Smooth muscle cell (in vitro differentiated cells): ENCODE data around the gene POPDC2. TPM values are rescaled to one million over a fixed set of nuclear protein-coding genes. Genes with fewer than 3 reads are reported as not detected.

Experiments
- DNase-seq: peaks from one replicate; lab custom pipeline; 2025; ENCODE audit not compliant: unreplicated experiment; lab: John Stamatoyannopoulos, UW
- H2AFZ ChIP-seq: fragments of 200-600 bp; sonication (generic); 2 replicates; pipeline ENCODE4 v1.6.0; 2016; ENCODE audit warnings: antibody characterized with exemption, low read depth, mild to moderate bottlenecking
- H3F3A ChIP-seq: fragments of 200-600 bp; sonication (generic); 2 replicates; pipeline ENCODE4 v1.6.0; 2017; ENCODE audit warnings: antibody characterized with exemption, low read depth
- H3K27ac ChIP-seq: fragments of 200-600 bp; sonication (generic); 2 replicates; pipeline ENCODE4 v1.5.1; 2016; ENCODE audit warnings: low read depth, mild to moderate bottlenecking
- H3K27me3 ChIP-seq: fragments of 200-600 bp; sonication (generic); 2 replicates; pipeline ENCODE4 v1.6.1; 2016; ENCODE audit warnings: low read depth, mild to moderate bottlenecking
- H3K36me3 ChIP-seq: fragments of 200-600 bp; sonication (generic); 2 replicates; pipeline ENCODE4 v1.5.1; 2016; ENCODE audit warnings: low read depth
- H3K4me1 ChIP-seq: fragments of 200-600 bp; sonication (generic); 2 replicates; pipeline ENCODE4 v1.5.1; 2016; ENCODE audit warnings: low read depth
- H3K4me2 ChIP-seq: fragments of 200-600 bp; sonication (generic); 2 replicates; pipeline ENCODE4 v1.6.0; 2016; ENCODE audit warnings: mild to moderate bottlenecking
- H3K4me3 ChIP-seq: fragments of 200-600 bp; sonication (generic); 2 replicates; pipeline ENCODE4 v1.5.1; 2016; ENCODE audit warnings: mild to moderate bottlenecking
- H3K79me2 ChIP-seq: fragments of 200-600 bp; sonication (generic); 2 replicates; pipeline ENCODE4 v1.6.0; 2016; ENCODE audit warnings: low read depth, mild to moderate bottlenecking
- H3K9ac ChIP-seq: fragments of 200-600 bp; sonication (generic); 2 replicates; pipeline ENCODE4 v1.6.0; 2016; ENCODE audit warnings: low read depth
- H3K9me3 ChIP-seq: fragments of 200-600 bp; sonication (generic); replicated peaks from 2 replicates; pipeline ENCODE4 v1.5.1; 2016; ENCODE audit warnings: low read depth
- H4K20me1 ChIP-seq: fragments of 200-600 bp; sonication (generic); 2 replicates; pipeline ENCODE4 v1.6.0; 2016; ENCODE audit warnings: low read depth
- CTCF ChIP-seq: fragments of 200-600 bp; sonication (generic); IDR thresholded peaks from 2 replicates; pipeline ENCODE4 v1.5.1; 2017; ENCODE audit warnings: borderline replicate concordance, mild to moderate bottlenecking, antibody characterized with exemption; ENCODE audit not compliant: insufficient read depth, poor library complexity, severe bottlenecking
- WGBS: methylation state at CpG from one replicate; pipeline ENCODE4 v1.1.7; 2016; ENCODE audit warnings: low lambda C conversion rate; 5-methylcytosine and 5-hydroxymethylcytosine counted together
- polyA plus RNA-seq: library from polyadenylated mRNA; unstranded; fragments of >200 nt; fragmentation: Nextera tagmentation; extraction: Ambion mirVana; gene quantifications from 2 replicates; pipeline ENCODE4 v1.2.1, GENCODE V29; 2016
- total RNA-seq: library from RNA; depleted of rRNA; stranded (reverse); fragments of >200 nt; gene quantifications from 2 replicates; pipeline ENCODE4 v1.2.3, GENCODE V29; 2014

The POPDC2 gene
- total and polyA plus RNA-seq, 2 experiments from 2014 or later, result 0.94 to 1.2 TPM

GRCh38 chr3:119672776-119673175, 12.4 kb upstream of the POPDC2 start:
- Histone ChIP-seq H3K9me3 (no peaks in the 10 kb centered on the region), H3K4me2 (no peak overlapping the region), H3F3A (no peaks in the 10 kb centered on the region), H3K27ac (no peak overlapping the region), H3K36me3 (peaks cover 7% of the 10 kb centered on the region), H3K4me1 (peaks cover 14% of the 10 kb centered on the region), H3K4me3 (no peak overlapping the region), H3K9ac (no peak overlapping the region), H2AFZ (no peak overlapping the region), H3K27me3 (no peaks in the 10 kb centered on the region), H3K79me2 (peaks cover 28% of the 10 kb centered on the region), H4K20me1 (no peaks in the 10 kb centered on the region)
- no peak for DNase-seq
- 37% methylated on average over 2 of the region's 2 CpGs for WGBS
- no peak for TF ChIP-seq CTCF

GRCh38 chr3:119669906-119670570, 9.6 kb upstream of the POPDC2 start:
- peaks cover 11% of the 10 kb centered on the region for H3K79me2 ChIP-seq
- H3F3A ChIP-seq, result no peaks in the 10 kb centered on the region
- no peaks in the 10 kb centered on the region for H3K9me3 ChIP-seq
- H3K4me2 ChIP-seq, result no peak overlapping the region
- no peak overlapping the region for H3K9ac ChIP-seq
- peaks cover 7% of the 10 kb centered on the region for H3K36me3 ChIP-seq
- H4K20me1 ChIP-seq, result no peaks in the 10 kb centered on the region
- H2AFZ ChIP-seq, result no peak overlapping the region
- no peak for DNase-seq
- 86% methylated on average over 5 of the region's 5 CpGs for WGBS
- no peaks in the 10 kb centered on the region for H3K4me1 ChIP-seq
- no peak overlapping the region for H3K4me3 ChIP-seq
- no peak for TF ChIP-seq CTCF
- no peak overlapping the region for H3K27ac ChIP-seq
- no peaks in the 10 kb centered on the region for H3K27me3 ChIP-seq

- Histone ChIP-seq H3K36me3 (peaks cover 5% of the 10 kb centered on the region), H3K9ac (no peak overlapping the region), H3K27ac (no peak overlapping the region), H4K20me1 (no peaks in the 10 kb centered on the region), H3K4me3 (no peak overlapping the region), H3K79me2 (peaks cover 3% of the 10 kb centered on the region), H2AFZ (no peak overlapping the region), H3K9me3 (no peaks in the 10 kb centered on the region), H3F3A (no peaks in the 10 kb centered on the region), H3K4me2 (no peak overlapping the region), H3K4me1 (no peaks in the 10 kb centered on the region), H3K27me3 (no peaks in the 10 kb centered on the region)
- no peak for TF ChIP-seq CTCF
- 95% methylated on average over 6 of the region's 6 CpGs for WGBS
- no peak for DNase-seq
Observed at GRCh38 chr3:119665954-119666559, 5.7 kb upstream of the POPDC2 start.
